ENCODE measurements around the gene GAK. TPM values are rescaled to one million over a fixed set of nuclear protein-coding genes. Genes with fewer than 3 reads are reported as not detected.

The GAK gene
- total RNA-seq, 6 experiments from 2014 or later: 53.2 to 85.0 (median 64.5) TPM

DNA sequence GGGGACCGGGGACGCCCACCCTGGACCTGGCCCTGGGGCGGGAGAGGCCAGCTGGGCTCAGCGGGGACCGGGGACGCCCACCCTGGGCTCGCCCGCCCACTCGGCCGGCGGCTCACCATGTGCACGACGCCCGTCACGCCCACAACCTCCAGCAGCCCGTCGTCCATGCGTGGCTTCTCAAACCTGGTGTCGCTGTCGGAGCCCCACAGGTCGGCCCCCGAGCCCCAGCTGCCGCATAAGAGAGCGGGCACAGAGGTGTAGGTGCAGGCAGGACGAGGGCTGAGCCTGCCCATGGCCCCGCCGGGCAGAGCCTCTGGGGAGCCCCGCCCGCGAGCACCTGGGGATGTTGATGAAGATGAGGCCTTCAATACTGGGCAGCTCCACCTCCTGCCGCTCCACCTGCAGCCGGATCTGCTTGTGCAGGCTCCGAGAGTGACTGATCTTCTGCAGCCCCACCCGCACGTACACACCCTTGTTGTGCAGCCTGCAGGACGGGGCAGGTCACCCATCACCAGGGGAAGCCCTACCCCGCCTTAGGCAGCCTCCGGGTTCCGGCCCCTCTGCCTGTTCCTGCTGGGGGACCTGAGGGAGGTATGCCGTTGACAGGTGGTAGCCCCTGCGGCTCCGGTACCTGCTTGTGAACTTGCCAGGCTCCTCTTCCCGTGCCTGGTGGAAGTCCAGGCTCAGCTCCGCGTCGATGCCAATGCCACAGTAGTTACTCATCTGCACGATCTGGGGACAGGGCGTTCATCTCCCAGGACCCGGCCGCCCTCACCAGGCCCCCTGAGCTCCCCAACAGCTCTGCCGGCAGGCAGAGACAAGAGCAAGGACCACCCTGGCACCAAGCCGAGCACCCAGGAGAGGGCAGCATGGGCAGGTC, 29.5 kb upstream of the GAK start:
- Histone ChIP-seq H3K9me3 (no peaks in the 10 kb centered on the region), H3K4me3 (no peak overlapping the region), H3K36me3 (peaks cover 0 to 3% (median 0%) of the 10 kb centered on the region in 4 donors), H3K27me3 (no peaks in the 10 kb centered on the region), H3K27ac (no peak overlapping the region), H3K4me1 (no peaks in the 10 kb centered on the region)
- WGBS (ENCODE audit: insufficient coverage, low coverage, low lambda C conversion rate, missing lambda C conversion rate): 100% methylated on average over 3 of the region's 52 CpGs
- intact Hi-C loops (cut with DNase I): no loop called here
- DNase-seq: no peak
- TF ChIP-seq, protein P1, sequence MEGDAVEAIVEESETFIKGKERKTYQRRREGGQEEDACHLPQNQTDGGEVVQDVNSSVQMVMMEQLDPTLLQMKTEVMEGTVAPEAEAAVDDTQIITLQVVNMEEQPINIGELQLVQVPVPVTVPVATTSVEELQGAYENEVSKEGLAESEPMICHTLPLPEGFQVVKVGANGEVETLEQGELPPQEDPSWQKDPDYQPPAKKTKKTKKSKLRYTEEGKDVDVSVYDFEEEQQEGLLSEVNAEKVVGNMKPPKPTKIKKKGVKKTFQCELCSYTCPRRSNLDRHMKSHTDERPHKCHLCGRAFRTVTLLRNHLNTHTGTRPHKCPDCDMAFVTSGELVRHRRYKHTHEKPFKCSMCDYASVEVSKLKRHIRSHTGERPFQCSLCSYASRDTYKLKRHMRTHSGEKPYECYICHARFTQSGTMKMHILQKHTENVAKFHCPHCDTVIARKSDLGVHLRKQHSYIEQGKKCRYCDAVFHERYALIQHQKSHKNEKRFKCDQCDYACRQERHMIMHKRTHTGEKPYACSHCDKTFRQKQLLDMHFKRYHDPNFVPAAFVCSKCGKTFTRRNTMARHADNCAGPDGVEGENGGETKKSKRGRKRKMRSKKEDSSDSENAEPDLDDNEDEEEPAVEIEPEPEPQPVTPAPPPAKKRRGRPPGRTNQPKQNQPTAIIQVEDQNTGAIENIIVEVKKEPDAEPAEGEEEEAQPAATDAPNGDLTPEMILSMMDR (IDR thresholded peaks at IDR 0.05): no peak
- no peak for TF ChIP-seq POLR2A (IDR thresholded peaks at IDR 0.05)
- no peak for ATAC-seq

GRCh38 chr4:960636-961350, 28.7 kb upstream of the GAK start:
- peak in 1 of 4 donors; percentile 5 for ATAC-seq

GRCh38 chr4:960140-960635, 28.1 kb upstream of the GAK start:
- no peak overlapping the region for H3K4me3 ChIP-seq
- H3K4me1 ChIP-seq: no peaks in the 10 kb centered on the region
- ATAC-seq (peak in 1 of 4 donors; percentile 3), DNase-seq (no peak)
- intact Hi-C loops (cut with DNase I): no loop called here
- H3K27me3 ChIP-seq: no peaks in the 10 kb centered on the region
- no CpG with 5 or more reads among the region's 16 CpGs for WGBS (ENCODE audit: insufficient coverage, low coverage, low lambda C conversion rate, missing lambda C conversion rate)
- peaks cover 0 to 3% (median 0%) of the 10 kb centered on the region in 4 donors for H3K36me3 ChIP-seq
- H3K27ac ChIP-seq: no peak overlapping the region
- H3K9me3 ChIP-seq: no peaks in the 10 kb centered on the region
- no peak for TF ChIP-seq POLR2A (IDR thresholded peaks at IDR 0.05)
- TF ChIP-seq, protein P1 (IDR thresholded peaks at IDR 0.05): no peak

More at GRCh38 chr4:960636-961350, 28.7 kb upstream of the GAK start:
- Histone ChIP-seq H3K36me3 (peaks cover 0 to 3% (median 0%) of the 10 kb centered on the region in 4 donors), H3K4me1 (no peaks in the 10 kb centered on the region), H3K9me3 (no peaks in the 10 kb centered on the region), H3K27me3 (no peaks in the 10 kb centered on the region), H3K27ac (no peak overlapping the region), H3K4me3 (no peak overlapping the region)
- intact Hi-C loops (cut with DNase I): no loop called here
- DNase-seq: no peak
- TF ChIP-seq, protein P1 (IDR thresholded peaks at IDR 0.05): no peak
- 92% methylated on average over 10 of the region's 35 CpGs for WGBS (ENCODE audit: insufficient coverage, low coverage, low lambda C conversion rate, missing lambda C conversion rate)

- WGBS (ENCODE audit: insufficient coverage, low coverage, low lambda C conversion rate, missing lambda C conversion rate): no CpG with 5 or more reads among the region's 24 CpGs
- ATAC-seq: peak in 2 of 4 donors; percentile 10 to 12
- Histone ChIP-seq H3K9me3 (no peaks in the 10 kb centered on the region), H3K36me3 (peaks cover 0 to 3% (median 0%) of the 10 kb centered on the region in 4 donors), H3K4me3 (no peak overlapping the region), H3K4me1 (no peaks in the 10 kb centered on the region), H3K27ac (no peak overlapping the region), H3K27me3 (no peaks in the 10 kb centered on the region)
- peak in 1 of 3 donors; percentile 39 for DNase-seq
- TF ChIP-seq POLR2A (IDR thresholded peaks at IDR 0.05): no peak
- TF ChIP-seq, protein P1 (IDR thresholded peaks at IDR 0.05): no peak
- intact Hi-C loops (cut with DNase I): no loop called here
These were observed 27.4 kb upstream of the GAK start for GRCh38 chr4:959338-960139.

All from right lobe of liver (tissue), 6 donors.